Globus pallidus (tissue), 1 donor: Measurements from ENCODE around the gene SLC10A4.
A peak's percentile ranks its signal among the peaks of the same experiment; 100 is the strongest.
"Not testable (repeated sequence)": the region's sequence is repeated elsewhere in the genome, so short reads cannot be mapped to it uniquely, and the experiment has no call there.

Experiments used
- DNase-seq: peaks from one replicate; pipeline ENCODE4 v3.0.0-alpha.2; 2015; ENCODE audit warnings: low spot score

SLC10A4 gene

GRCh38 chr4:48483006-48483776 lies at the start of gene SLC10A4:
TSS of gene SLC10A4 (plus strand) at chr4:48483343. CDS start at chr4:48483562, 219 bp downstream.
- no peak for DNase-seq

DNA sequence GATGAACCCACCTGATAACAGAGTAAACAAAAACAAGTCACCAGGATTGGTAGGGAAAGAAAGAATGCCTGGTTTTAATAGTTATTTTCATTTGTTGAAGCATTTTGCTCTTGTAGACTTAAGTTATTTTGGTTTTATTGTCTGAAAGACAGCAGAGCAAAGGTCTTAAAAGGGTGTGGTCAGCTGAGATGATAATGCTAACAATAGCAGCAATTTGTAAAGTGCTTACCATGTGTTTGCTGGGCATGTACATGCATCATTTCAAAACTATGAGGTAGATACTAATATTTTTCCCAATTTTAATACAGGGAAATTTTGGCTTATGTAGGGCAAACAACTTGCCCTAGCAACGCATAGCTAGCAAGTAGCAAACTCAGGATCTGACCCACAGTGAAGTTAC lies 46.8 kb upstream of the SLC10A4 start:
- DNase-seq = no peak

- DNase-seq = peak; percentile 55
Measured at GRCh38 chr4:48439988-48440387, 43.2 kb upstream of the SLC10A4 start.

- not testable (repeated sequence) for DNase-seq
Measured at GRCh38 chr4:48440914-48441313, 42.2 kb upstream of the SLC10A4 start.

DNA sequence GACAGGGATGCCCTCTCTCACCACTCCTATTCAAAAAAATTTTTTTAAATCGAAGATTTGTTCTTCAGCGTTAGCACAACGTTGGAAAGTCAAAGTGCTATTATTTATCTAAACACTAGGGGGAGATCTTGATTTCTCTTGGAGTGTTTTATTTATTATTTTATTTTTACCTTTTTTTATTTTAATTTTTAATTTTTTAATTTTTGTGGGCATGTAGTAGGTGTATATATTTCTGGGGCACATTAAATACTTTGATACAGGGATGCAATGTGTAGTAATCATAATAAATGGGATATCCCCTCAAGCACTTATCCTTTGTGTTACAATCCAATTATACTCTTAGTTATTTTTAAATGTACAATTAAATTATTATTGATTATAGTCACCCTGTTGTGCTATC lies 37.4 kb upstream of the SLC10A4 start:
- no peak for DNase-seq

GRCh38 chr4:48446642-48447041 lies 36.5 kb upstream of the SLC10A4 start:
- DNase-seq = no peak

DNA sequence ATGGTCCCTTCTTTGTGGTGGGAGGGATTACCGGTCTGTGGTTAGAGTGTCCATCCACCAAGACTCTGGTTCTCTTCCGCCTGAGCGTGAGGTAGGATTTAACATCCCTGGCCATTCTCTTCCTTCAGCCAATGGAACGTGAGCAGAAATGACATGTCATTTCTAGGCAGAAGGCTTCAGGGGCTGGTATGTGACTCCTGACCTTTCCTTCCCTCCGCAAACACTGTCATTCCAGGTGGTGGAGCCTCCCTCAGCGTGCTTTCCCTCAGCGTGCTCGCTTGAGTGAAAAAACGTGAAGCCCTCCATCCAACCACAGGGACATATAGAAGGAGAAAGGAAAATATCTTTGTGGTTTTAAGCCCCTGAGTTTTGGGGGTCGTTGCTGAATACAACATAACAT lies 34.0 kb upstream of the SLC10A4 start:
- DNase-seq = no peak

- no peak for DNase-seq
Measured at GRCh38 chr4:48450740-48451139, 32.4 kb upstream of the SLC10A4 start.

DNA sequence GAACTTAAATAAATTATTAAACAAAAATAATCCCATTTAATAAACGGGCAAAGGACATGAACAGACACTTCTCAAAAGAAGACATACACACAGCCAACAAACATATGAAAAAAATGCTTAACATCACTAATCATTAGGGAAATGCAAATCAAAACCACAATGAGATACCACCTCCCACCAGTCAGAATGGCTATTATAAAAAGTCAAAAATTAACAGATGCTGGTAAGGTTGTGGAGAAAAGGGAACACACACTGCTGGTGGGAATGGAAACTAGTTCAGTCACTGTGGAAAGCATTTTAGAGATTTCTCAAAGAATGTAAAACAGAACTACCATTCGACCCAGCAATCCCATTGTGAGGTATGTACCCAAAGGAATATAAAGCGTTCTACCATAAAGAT lies 31.5 kb upstream of the SLC10A4 start:
- DNase-seq = not testable (repeated sequence)

GRCh38 chr4:48454591-48454990 lies 28.6 kb upstream of the SLC10A4 start:
- no peak for DNase-seq

DNA sequence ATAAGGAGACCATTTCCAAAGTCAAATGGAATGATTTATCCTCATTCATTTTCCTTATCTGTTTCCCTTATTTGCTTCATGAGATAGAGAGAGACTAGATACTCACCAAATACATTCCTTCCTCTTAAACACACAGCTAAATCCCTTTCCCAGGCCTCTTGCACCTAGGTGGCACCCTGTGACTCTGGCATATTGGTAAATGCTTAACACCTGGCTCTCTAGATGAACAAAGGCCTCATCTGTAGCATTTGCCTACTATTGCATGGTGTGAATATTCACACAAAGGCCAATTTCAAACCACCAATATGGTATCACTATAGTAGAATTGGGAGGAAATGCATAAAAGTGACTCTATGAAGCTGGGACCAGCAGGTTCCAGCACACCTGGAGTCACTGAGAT lies 22.1 kb upstream of the SLC10A4 start:
- DNase-seq = no peak

DNA sequence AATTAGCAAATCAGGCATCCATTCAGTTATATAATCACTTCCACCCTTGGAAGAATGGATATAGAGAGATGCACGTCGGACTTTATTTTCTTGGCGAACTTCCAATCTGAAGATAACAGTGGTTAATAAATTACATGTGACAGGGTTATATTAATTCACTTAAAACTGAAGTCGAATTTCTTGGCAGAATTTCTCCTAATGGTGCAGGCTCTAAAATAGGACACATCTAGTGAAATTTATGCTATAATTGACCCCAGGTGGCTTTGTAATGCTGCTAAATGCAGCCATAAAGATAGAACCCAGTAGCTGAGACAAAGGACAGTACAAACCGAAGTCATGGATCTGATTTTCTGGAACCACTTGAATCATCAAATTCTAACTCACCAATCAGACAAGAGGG lies 20.8 kb upstream of the SLC10A4 start:
- DNase-seq = no peak

- no peak for DNase-seq
Measured at GRCh38 chr4:48467442-48467841, 15.7 kb upstream of the SLC10A4 start.

- DNase-seq = no peak
Measured at GRCh38 chr4:48467891-48468290, 15.3 kb upstream of the SLC10A4 start.

GRCh38 chr4:48470137-48470536 lies 13.0 kb upstream of the SLC10A4 start:
- DNase-seq = no peak

GRCh38 chr4:48470570-48470969 lies 12.6 kb upstream of the SLC10A4 start:
- DNase-seq = peak; percentile 65

DNA sequence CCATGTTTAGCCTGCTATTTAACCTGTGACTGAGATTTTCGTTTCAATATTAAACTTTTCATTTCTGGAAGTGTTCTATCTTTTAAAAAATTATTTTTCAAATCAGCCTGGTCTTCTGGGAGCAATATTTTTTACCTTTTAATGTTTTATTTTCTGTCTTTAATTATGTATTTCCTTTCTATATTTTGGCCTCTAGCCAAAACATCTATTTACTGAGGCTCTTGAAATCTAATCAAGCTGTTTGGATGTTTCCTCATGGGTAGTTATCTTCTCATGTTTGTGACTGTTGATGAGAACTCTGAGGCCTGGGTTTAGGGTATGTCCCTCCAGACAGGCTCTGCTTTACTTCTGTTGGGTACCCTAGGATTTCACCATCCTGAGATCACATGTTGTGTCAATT lies 10.3 kb upstream of the SLC10A4 start:
- DNase-seq = no peak

DNA sequence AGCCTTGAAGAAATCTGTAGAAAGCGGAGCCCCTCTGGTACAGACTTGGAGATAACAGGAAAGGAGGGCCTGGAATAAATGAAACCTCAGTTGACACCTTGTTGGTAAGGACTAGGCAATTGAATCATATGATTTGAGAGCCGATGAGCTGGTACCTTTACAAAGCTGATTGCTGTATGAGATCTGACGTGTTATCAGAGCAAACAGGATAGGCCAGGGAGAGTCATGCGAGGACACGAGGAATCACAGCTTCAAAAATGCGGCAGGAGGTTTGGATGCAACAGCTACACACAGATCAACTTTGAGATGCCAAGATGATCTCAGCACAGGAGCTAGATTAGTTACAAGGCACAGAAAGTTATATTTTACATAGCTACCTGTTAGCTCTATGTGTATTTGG lies 7.4 kb upstream of the SLC10A4 start:
- no peak for DNase-seq

DNA sequence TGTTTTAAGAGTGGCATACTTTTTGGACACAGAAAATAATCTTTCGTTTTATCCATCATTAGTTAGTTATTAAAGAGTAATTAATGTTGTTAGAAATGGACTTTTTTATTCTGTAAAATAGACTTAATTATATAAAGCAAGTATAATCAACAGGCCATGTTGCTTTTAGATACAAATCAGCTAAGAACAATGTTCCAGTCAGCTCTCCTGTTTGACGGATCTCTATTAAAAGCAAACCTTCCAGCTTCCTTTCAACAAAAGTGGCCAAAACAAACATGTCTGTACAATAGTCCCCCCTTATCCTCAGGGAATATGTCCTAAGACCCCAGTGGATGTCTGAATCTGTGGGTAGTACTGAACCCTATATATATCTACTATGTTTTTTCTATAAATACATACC lies 4.9 kb upstream of the SLC10A4 start:
- no peak for DNase-seq

DNA sequence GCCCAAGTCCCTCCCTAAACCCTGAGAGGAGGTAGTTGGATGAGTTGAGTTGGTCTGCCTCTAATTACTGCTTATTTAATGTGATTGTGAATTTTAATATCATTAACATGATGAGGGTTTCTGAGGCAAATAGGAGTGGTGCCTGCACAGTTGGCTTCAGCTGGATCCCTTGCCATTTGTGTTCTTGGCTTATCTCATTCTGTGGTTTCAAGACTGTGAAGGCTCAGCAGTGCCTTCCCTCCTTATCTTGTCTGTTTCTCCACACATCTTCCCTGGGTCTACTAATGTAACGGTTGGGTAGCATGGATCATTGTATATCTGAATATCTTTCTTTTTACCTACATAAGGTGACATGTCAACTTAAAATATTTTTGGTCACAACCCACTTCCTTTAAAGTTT lies 1.6 kb upstream of the SLC10A4 start:
- DNase-seq = no peak

DNA sequence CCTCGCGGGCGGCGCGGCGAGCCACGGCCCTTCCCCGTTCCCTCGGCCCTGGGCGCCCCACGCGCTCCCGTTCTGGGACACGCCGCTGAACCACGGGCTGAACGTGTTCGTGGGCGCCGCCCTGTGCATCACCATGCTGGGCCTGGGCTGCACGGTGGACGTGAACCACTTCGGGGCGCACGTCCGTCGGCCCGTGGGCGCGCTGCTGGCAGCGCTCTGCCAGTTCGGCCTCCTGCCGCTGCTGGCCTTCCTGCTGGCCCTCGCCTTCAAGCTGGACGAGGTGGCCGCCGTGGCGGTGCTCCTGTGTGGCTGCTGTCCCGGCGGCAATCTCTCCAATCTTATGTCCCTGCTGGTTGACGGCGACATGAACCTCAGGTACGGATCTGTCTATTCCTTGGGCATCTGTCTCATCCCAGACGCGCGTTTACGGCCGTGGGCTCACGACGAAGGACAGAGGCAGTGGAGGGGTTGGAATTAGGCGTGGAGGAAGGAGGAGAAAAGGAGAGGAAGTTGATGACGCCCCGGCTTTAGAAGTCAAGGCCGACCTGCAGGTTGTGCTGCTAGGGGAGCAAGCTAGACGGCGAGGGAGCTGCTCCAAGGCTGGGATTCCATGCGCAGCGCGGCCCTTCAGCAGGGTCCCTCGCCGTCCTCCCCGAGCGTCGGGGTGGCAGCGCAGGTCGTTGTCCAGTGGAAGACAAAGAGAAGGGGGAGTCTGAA lies 792 bp downstream of the SLC10A4 start:
- no peak for DNase-seq

GRCh38 chr4:48484494-48485168 lies 1.5 kb downstream of the SLC10A4 start:
- DNase-seq = no peak

DNA sequence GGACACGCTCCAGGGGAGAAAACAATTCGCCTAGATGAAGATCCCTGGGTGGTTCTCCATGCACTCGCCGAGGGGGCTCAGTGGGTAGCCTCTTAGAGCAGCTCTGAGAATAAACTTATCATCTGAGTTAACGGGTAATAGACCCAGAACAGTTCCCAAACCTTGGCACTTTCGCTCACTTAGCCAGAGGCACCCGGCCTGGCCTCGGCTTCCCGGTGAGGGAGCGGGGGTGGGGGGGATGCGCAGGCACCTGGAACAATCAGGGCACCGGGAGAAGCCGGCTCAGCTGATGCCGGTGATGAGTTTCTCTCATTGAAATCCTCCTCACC lies 6.5 kb downstream of the SLC10A4 start:
- no peak for DNase-seq
